ENCODE results near the gene GALNT14. TPM values are rescaled to one million over a fixed set of nuclear protein-coding genes. Genes with fewer than 3 reads are reported as not detected.

GALNT14 gene
- total RNA-seq, 1 donor from 2014 or later = 0.14 TPM

DNA sequence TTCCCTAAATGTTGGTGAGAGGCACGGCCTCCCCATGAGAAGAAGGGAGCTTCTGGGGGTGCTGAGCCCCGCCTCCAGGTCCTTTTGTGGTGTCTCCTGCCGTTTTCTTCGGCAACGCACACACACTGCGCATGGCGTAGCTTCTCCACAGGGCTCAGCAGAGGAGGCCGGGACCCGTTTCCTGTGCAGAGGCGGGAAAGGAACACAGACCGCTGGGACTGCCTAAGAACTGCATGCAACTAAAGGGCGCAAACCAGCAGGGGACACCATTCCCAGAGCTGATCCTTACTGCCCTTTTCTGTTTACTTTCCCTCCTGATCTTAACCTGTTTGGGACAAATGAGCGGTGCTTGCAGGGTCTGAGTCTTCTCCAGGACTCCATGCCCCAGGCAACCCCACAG lies 240.7 kb downstream of the GALNT14 start:
- TF ChIP-seq CTCF (IDR thresholded peaks at IDR 0.05; ENCODE audit: borderline replicate concordance) = no peak
- no peak for DNase-seq
- H3K36me3 ChIP-seq = no peaks in the 10 kb centered on the region
- H3K4me1 ChIP-seq = peaks cover 14% of the 10 kb centered on the region
- intact Hi-C loops (cut with micrococcal nuclease) = no loop called here
- H3K27me3 ChIP-seq (ENCODE audit: low read depth) = peaks cover 4% of the 10 kb centered on the region
- peaks cover 2% of the 10 kb centered on the region for H3K9me3 ChIP-seq (replicated peaks)
- H3K4me3 ChIP-seq = no peak overlapping the region
- H3K27ac ChIP-seq (replicated peaks) = no peak overlapping the region

- Histone ChIP-seq H3K36me3 (no peaks in the 10 kb centered on the region), H3K9me3 (replicated peaks) (peaks cover 10% of the 10 kb centered on the region), H3K4me3 (no peak overlapping the region), H3K27me3 (ENCODE audit: low read depth) (no peaks in the 10 kb centered on the region), H3K4me1 (peaks cover 14% of the 10 kb centered on the region), H3K27ac (replicated peaks) (no peak overlapping the region)
- DNase-seq = no peak
- intact Hi-C loops (cut with micrococcal nuclease) = no loop called here
- no peak for TF ChIP-seq CTCF (IDR thresholded peaks at IDR 0.05; ENCODE audit: borderline replicate concordance)
Measured at GRCh38 chr2:30894498-30895119, 243.6 kb downstream of the GALNT14 start.

- Histone ChIP-seq H3K9me3 (replicated peaks) (peaks cover 10% of the 10 kb centered on the region), H3K27me3 (ENCODE audit: low read depth) (no peaks in the 10 kb centered on the region), H3K4me1 (peaks cover under 1% of the 10 kb centered on the region), H3K36me3 (no peaks in the 10 kb centered on the region), H3K27ac (replicated peaks) (no peak overlapping the region), H3K4me3 (no peak overlapping the region)
- no peak for DNase-seq
- TF ChIP-seq CTCF (IDR thresholded peaks at IDR 0.05; ENCODE audit: borderline replicate concordance) = no peak
- intact Hi-C loops (cut with micrococcal nuclease) = no loop called here
Measured at GRCh38 chr2:30888852-30889409, 249.3 kb downstream of the GALNT14 start.

GRCh38 chr2:30886080-30886479 lies 252.2 kb downstream of the GALNT14 start:
- no peak for TF ChIP-seq CTCF (IDR thresholded peaks at IDR 0.05; ENCODE audit: borderline replicate concordance)
- Histone ChIP-seq H3K27me3 (ENCODE audit: low read depth) (peaks cover 1% of the 10 kb centered on the region), H3K27ac (replicated peaks) (no peak overlapping the region), H3K4me1 (no peaks in the 10 kb centered on the region), H3K9me3 (replicated peaks) (no peaks in the 10 kb centered on the region), H3K36me3 (no peaks in the 10 kb centered on the region), H3K4me3 (no peak overlapping the region)
- no peak for DNase-seq
- intact Hi-C loops (cut with micrococcal nuclease) = no loop called here

- Histone ChIP-seq H3K4me3 (no peak overlapping the region), H3K4me1 (no peaks in the 10 kb centered on the region), H3K9me3 (replicated peaks) (peaks cover 7% of the 10 kb centered on the region), H3K27me3 (ENCODE audit: low read depth) (peaks cover 11% of the 10 kb centered on the region), H3K27ac (replicated peaks) (no peak overlapping the region), H3K36me3 (no peaks in the 10 kb centered on the region)
- no peak for TF ChIP-seq CTCF (IDR thresholded peaks at IDR 0.05; ENCODE audit: borderline replicate concordance)
- DNase-seq = no peak
- intact Hi-C loops (cut with micrococcal nuclease) = no loop called here
Measured at GRCh38 chr2:30883822-30884221, 254.4 kb downstream of the GALNT14 start.

All from left ventricle myocardium inferior (tissue), 1 donor.